K562 (cell line): ENCODE measurements around the gene ATXN1L. TPM values are rescaled to one million over a fixed set of nuclear protein-coding genes. Genes with fewer than 3 reads are reported as not detected.
A peak's percentile ranks its signal among the peaks of the same experiment; 100 is the strongest.

ENCODE experiments used
- ATAC-seq: fragments of 200-7000 bp; cut with Tn5 transposase; 3 replicates; pipeline ENCODE4 v1.9.1; 2020; ENCODE audit warnings: moderate library complexity
- BruUV-seq: library from RNA; stranded (reverse); fragments of 400-500 nt; replicated peaks from 2 replicates; lab custom pipeline; 2021; lab: Mats Ljungman, UMichigan
- CTCF ChIA-PET: fragments of 300-600 bp; formaldehyde crosslinking; extraction: SDS; loops from one replicate; lab custom pipeline; 2021; ENCODE audit warnings: low intra/inter-chr PET ratio; lab: Yijun Ruan, JAX
- POLR2A ChIA-PET: fragments of 300-600, 350-650 bp; sonication (Branson Sonifier 250); formaldehyde crosslinking; extraction: SDS; loops from one replicate; lab custom pipeline; 2021; ENCODE audit warnings: antibody characterized with exemption, inconsistent platforms; lab: Yijun Ruan, JAX
- DNase-seq, 4 experiments: peaks; one replicate each; pipeline versions ENCODE4 v3.0.0 to v3.0.0-alpha.2; 2011 to 2018; ENCODE audit warnings: low spot score in 3 of 4, mixed read lengths in 3 of 4; ENCODE audit errors: extremely low read depth in 1 of 4
- FAIRE-seq: peaks from 2 replicates; lab custom pipeline; 2011; peaks lifted over from hg19 to GRCh38; lab: Jason Lieb, UNC
- H2AFZ ChIP-seq: 2 replicates; pipeline ENCODE4 v1.6.0; 2011; ENCODE audit warnings: low read depth, low read length, control low read depth, inconsistent platforms
- H3K27ac ChIP-seq: fragments of 200-600 bp; 3 replicates; pipeline ENCODE4 v1.8.0; 2011; ENCODE audit warnings: low read depth, mild to moderate bottlenecking, control low read depth, inconsistent platforms, low read length, moderate library complexity, mixed read lengths; ENCODE audit errors: extremely low read depth
- H3K27me3 ChIP-seq, 2 experiments: fragments of 300-600 bp in 1 of 2; 2 replicates in 1 of 2; 3 replicates in 1 of 2; pipeline versions ENCODE4 v1.6.0 to v1.8.0; 2011; ENCODE audit warnings: inconsistent platforms in 2 of 2, low read length in 2 of 2, mild to moderate bottlenecking in 1 of 2, mixed read lengths in 1 of 2, moderate library complexity in 1 of 2; ENCODE audit not compliant: control insufficient read depth in 2 of 2, insufficient read depth in 2 of 2
- H3K36me3 ChIP-seq: fragments of 300-600 bp; 3 replicates; pipeline ENCODE4 v1.8.0; 2011; ENCODE audit warnings: mild to moderate bottlenecking, low read length, inconsistent platforms; ENCODE audit not compliant: control insufficient read depth, insufficient read depth
- H3K4me1 ChIP-seq, 2 experiments: fragments of 200-600 bp in 1 of 2; replicated peaks in 1 of 2; 2 replicates in 1 of 2; 3 replicates in 1 of 2; pipeline versions ENCODE4 v1.5.1 to v1.8.0; 2011; ENCODE audit warnings: inconsistent platforms in 2 of 2, low read length in 2 of 2, mild to moderate bottlenecking in 1 of 2, mixed read lengths in 1 of 2, moderate library complexity in 1 of 2; ENCODE audit not compliant: control insufficient read depth in 2 of 2, insufficient read depth in 2 of 2
- H3K4me2 ChIP-seq: 2 replicates; pipeline ENCODE4 v1.6.1; 2011; ENCODE audit warnings: low read length, control low read depth, inconsistent platforms, mixed read lengths; ENCODE audit not compliant: insufficient read depth
- H3K4me3 ChIP-seq: fragments of 200-600 bp; sonication (generic), shearing (Covaris generic); 2 replicates; pipeline ENCODE4 v1.5.1; 2016; ENCODE audit warnings: control low read depth, inconsistent platforms
- H3K79me2 ChIP-seq: fragments of 200-600 bp; 3 replicates; pipeline ENCODE4 v1.8.0; 2011; ENCODE audit warnings: low read length, inconsistent platforms; ENCODE audit not compliant: control insufficient read depth, insufficient read depth
- H3K9ac ChIP-seq, 2 experiments: 2 replicates each; pipeline versions ENCODE4 v1.6.0 to v1.6.1; 2011; ENCODE audit warnings: low read depth in 2 of 2, low read length in 2 of 2, control low read depth in 1 of 2, inconsistent platforms in 1 of 2, mild to moderate bottlenecking in 1 of 2, mixed read lengths in 1 of 2; ENCODE audit not compliant: insufficient read depth in 1 of 2
- H3K9me1 ChIP-seq: one replicate; pipeline ENCODE4 v1.6.0; 2011; ENCODE audit warnings: inconsistent platforms, mild to moderate bottlenecking, low read length, moderate library complexity; ENCODE audit not compliant: control insufficient read depth, insufficient read depth
- H3K9me3 ChIP-seq: replicated peaks from 2 replicates; pipeline ENCODE4 v1.5.1; 2011; ENCODE audit warnings: low read depth, low read length, inconsistent platforms; ENCODE audit not compliant: control insufficient read depth, insufficient read depth
- H4K20me1 ChIP-seq: replicated peaks from 2 replicates; pipeline ENCODE4 v1.6.1; 2011; ENCODE audit warnings: low read length, inconsistent platforms, mixed read lengths; ENCODE audit not compliant: control insufficient read depth, insufficient read depth
- FOSL1 ChIP-seq: fragments of 200-800 bp; sonication (Bioruptor generic); conservative IDR thresholded peaks from 2 replicates; pipeline ENCODE4 v1.6.1; 2016; ENCODE audit warnings: missing genetic modification characterization, missing compliant biosample characterization
- HDAC2 ChIP-seq: fragments of 450-650 bp; IDR thresholded peaks from 2 replicates; pipeline ENCODE4 v1.6.1; 2016; ENCODE audit warnings: mild to moderate bottlenecking
- KAT2B ChIP-seq: IDR thresholded peaks from one replicate; pipeline ENCODE4 v1.6.1; 2012; ENCODE audit warnings: low read depth, mild to moderate bottlenecking, control low read depth, inconsistent platforms, low read length, moderate library complexity
- KLF13 ChIP-seq: fragments of 450-650 bp; IDR thresholded peaks from 2 replicates; pipeline ENCODE4 v1.6.1; 2016; ENCODE audit warnings: missing genetic modification characterization, low read depth, mild to moderate bottlenecking, missing compliant biosample characterization, moderate library complexity, borderline replicate concordance
- NELFE ChIP-seq: IDR thresholded peaks from 2 replicates; pipeline ENCODE4 v1.6.1; 2011; ENCODE audit warnings: mild to moderate bottlenecking; ENCODE audit not compliant: insufficient read depth, insufficient read length
- RBFOX2 ChIP-seq: fragments of 200-400 bp; formaldehyde crosslinking; IDR thresholded peaks from 2 replicates; pipeline ENCODE4 v1.6.1; 2017; ENCODE audit warnings: low read depth, mild to moderate bottlenecking, low read length, moderate library complexity
- ZNF398 ChIP-seq: fragments of 250-450 bp; sonication (Bioruptor Pico); IDR thresholded peaks from 2 replicates; pipeline ENCODE4 v1.8.0; 2021; ENCODE audit warnings: moderate library complexity, mild to moderate bottlenecking, inconsistent platforms
- WGBS: fragments of 100-300 bp; shearing (Covaris generic); methylation state at CpG from one replicate; pipeline ENCODE4 v1.1.6; 2016; ENCODE audit warnings: low coverage, mixed read lengths; ENCODE audit not compliant: insufficient coverage; ENCODE audit errors: missing lambda C conversion rate; 5-methylcytosine and 5-hydroxymethylcytosine counted together
- in situ Hi-C: fragments of 300-500 bp; cut with MboI; formaldehyde crosslinking; loops from 4 replicates; pipeline ENCODE4 v1.15.0; 2018; ENCODE audit warnings: inconsistent platforms, mixed read lengths
- intact Hi-C: fragments of 100-400 bp; cut with micrococcal nuclease; formaldehyde crosslinking; loops from 2 replicates; pipeline ENCODE4 v1.14.2; 2022
- polyA plus RNA-seq, 8 experiments: library from polyadenylated mRNA; depleted of rRNA in 4 of 8; stranded (reverse) in 5 of 8; unstranded in 3 of 8; fragments of >200 nt; fragmentation: Nextera tagmentation in 2 of 8; fragmentation: Illumina TruSeq in 1 of 8; extraction: Ambion mirVana in 2 of 8; extraction: Trizol in 1 of 8; gene quantifications; 2 replicates each; pipeline versions ENCODE4 v1.2.1 to v1.2.3, GENCODE V29; 2011 to 2014; ENCODE audit warnings: inconsistent platforms in 1 of 8, missing spikeins in 1 of 8
- total RNA-seq, 7 experiments: library from RNA; depleted of rRNA in 6 of 7; stranded (reverse); fragments of >200 nt in 6 of 7; fragmentation: Illumina TruSeq in 2 of 7; extraction: Trizol in 2 of 7; gene quantifications; 2 replicates each; pipeline versions ENCODE4 v1.2.1 to v1.2.3, GENCODE V29; 2011 to 2021; ENCODE audit warnings: low replicate concordance in 1 of 7

Gene ATXN1L
- total and polyA plus RNA-seq, 9 of the 15 experiments (the other 6 are each of a cell fraction or from before 2014, with no cell fraction given): 1.4 to 11.3 (median 9.3) TPM

- H2AFZ ChIP-seq: no peak overlapping the region
- no peak for ATAC-seq
- no peaks in the 10 kb centered on the region; the same call in 1 of the 2 replicates for H4K20me1 ChIP-seq
- no peaks in the 10 kb centered on the region for H3K9me3 ChIP-seq
- CTCF ChIA-PET: no interaction called here
- H3K4me2 ChIP-seq: no peak overlapping the region
- peaks cover 4% of the 10 kb centered on the region; the same call in 2 of the 3 replicates for H3K36me3 ChIP-seq
- no TSS peak for BruUV-seq
- no peak overlapping the region for H3K4me3 ChIP-seq
- TF ChIP-seq NELFE: no peak
- no peak for TF ChIP-seq KLF13
- TF ChIP-seq RBFOX2: no peak
- TF ChIP-seq KAT2B: no peak
- TF ChIP-seq ZNF398 (CRISPR knock-in tag): no peak
- no peak for TF ChIP-seq HDAC2
- TF ChIP-seq FOSL1 (tag): no peak
- H3K9me1 ChIP-seq: no peaks in the 10 kb centered on the region
- peak; percentile 67 for FAIRE-seq
- H3K4me1 ChIP-seq: no peaks in the 10 kb centered on the region; a peak in 1 of 5 replicates
- POLR2A ChIA-PET: interaction anchor here (0.7 to 1.4 kb wide), 3 partner anchors 9 to 19 kb away, joined by 3 to 6 read pairs (median 5); no protein-coding TSS in a partner anchor
- H3K9ac ChIP-seq: no peak overlapping the region
- H3K79me2 ChIP-seq: no peaks in the 10 kb centered on the region
- WGBS: 42% methylated on average over 7 of the region's 7 CpGs
- in situ Hi-C loops: no loop called here
- no peak for DNase-seq
- H3K27me3 ChIP-seq: no peaks in the 10 kb centered on the region
- no peak overlapping the region for H3K27ac ChIP-seq
- intact Hi-C loops: no loop called here
These were observed 19.5 kb downstream of the ATXN1L start for GRCh38 chr16:71865173-71865863.
